Iris pigment epithelial cell (primary cell): Measurements from ENCODE around the gene PLA2G2F.

Experiments
- DNase-seq: peaks from one replicate; pipeline ENCODE4 v3.0.0-alpha.2; 2011; ENCODE audit warnings: low read depth

PLA2G2F gene, protein sequence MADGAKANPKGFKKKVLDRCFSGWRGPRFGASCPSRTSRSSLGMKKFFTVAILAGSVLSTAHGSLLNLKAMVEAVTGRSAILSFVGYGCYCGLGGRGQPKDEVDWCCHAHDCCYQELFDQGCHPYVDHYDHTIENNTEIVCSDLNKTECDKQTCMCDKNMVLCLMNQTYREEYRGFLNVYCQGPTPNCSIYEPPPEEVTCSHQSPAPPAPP

DNA sequence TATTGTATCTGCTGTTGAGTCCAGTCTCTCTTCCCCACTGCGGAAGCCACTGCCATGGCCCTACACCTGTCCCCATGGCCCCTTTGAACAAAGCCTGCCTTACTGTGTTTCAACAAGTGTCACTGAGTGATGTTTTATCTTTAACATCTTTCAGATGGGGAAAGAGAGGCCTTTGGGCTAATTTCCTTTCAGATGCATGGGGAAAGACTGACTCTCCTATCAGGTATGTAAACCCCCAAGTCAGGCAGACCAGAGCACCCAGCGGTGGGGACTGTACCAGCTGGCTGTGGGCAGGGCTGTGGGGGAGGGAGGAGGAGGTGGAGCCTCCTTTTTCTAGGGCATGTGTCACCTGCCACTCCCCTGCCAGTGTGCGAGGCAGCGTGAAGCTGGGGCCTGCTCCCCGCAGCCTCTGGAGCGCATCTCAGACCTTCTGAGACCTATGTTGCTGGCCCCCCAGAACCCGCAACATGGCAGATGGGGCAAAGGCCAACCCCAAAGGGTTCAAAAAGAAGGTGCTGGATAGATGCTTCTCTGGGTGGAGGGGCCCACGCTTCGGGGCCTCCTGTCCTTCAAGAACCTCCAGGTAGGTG is at the start of gene PLA2G2F:
PLA2G2F (plus strand) TSS at position 363 of the 590 bp plus-strand sequence; CDS start at position 468, 105 bp downstream.
- no peak for DNase-seq

DNA sequence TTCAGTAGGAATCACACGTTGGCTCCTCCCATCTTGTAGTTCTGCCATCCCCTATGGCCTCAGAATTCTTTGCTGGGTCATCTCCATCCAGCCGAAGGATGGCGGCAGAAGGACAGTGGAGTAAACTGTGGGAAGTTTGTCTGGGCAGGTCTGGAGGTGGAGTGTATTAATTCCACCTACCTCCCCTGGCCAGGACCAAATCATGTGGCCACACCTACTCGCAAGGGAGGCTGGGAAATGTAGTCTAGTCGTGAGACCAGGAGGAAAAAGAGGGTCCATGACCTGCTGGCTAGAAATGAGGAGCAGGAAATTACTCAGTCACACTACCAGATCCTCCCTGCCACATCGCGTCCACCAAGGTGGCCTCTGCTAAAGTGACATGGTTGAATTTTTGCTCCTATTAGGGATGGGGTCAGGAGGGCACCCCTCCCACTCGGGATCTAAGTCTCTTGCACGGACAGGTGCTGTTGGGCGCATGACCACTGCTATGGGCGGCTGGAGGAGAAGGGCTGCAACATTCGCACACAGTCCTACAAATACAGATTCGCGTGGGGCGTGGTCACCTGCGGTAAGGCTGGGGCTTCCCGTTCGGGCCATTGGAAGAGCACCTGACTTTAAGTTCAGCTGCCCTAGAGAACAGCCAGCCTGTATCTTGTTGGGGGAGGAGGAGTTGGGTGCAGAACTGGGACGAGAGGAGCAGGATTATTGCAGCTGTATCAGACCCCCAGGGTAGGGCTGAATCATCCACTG is 49.6 kb upstream of the PLA2G2F start:
- no peak for DNase-seq

DNA sequence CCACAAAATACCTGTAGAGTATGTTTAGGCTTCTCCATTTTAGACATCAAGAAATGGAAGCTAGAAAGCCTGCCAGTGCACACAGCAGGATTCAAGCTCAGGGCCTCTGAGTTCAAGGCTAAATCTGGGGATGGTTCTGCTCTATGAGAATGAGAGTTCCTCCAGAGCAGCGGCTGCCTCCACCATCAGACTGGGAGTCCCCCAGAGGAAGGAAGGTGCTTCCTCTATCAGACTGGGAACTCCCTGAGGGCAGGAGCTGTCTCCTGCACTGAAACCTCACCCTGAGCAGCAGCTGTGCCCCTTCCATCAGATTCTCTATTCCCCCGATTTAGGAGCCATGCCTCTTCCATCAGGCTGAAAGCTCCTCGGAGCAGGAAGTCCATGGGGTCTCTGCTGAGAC is 49.0 kb upstream of the PLA2G2F start:
- DNase-seq = no peak

- DNase-seq = no peak
Observed at GRCh38 chr1:20090641-20091040, 48.5 kb upstream of the PLA2G2F start.

DNA sequence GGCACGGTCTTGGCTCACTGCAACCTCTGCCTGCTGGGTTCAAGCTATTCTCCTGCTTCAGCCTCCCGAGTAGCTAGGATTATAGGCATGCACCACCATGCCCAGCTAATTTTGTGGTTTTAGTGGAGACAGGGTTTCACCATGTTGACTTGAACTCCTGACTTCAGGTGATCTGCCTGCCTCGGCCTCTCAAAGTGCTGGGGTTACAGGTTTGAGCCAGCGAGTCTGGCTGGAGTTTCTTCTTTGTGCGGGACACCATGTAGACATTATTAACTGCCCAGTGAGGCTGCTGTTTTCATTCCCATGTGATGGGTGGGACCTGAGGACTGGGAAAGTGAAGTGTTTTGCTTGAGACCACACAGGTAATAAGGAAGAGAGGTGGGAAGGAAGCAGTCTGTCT is 45.8 kb upstream of the PLA2G2F start:
- DNase-seq = no peak

- peak; percentile 7 for DNase-seq
Observed at GRCh38 chr1:20093940-20094391, 45.2 kb upstream of the PLA2G2F start.

- DNase-seq = peak; percentile 20
Observed at GRCh38 chr1:20095564-20096434, 43.3 kb upstream of the PLA2G2F start.

- DNase-seq = no peak
Observed at GRCh38 chr1:20096840-20097447, 42.2 kb upstream of the PLA2G2F start.

DNA sequence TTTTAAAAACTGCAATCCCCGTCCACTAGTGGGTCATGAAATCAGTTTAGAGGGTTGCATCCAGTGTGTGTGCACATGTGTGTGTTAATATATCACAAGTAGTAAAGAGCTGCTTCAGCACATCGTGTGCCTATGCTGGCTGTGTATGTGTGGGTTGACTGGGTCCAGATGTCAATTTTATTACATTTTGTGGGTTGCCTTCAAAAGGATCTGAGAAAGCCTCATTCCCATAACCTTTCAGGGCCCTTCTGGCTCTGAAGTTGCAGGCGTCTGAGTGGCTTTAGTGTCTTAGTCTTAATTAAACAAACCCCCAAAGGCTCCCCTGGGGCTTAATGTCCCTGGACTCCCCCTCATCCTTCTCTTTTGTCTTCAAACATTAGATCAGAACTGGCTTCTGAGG is 39.6 kb upstream of the PLA2G2F start:
- no peak for DNase-seq

GRCh38 chr1:20100632-20101355 is 38.3 kb upstream of the PLA2G2F start:
- DNase-seq = peak; percentile 62

DNA sequence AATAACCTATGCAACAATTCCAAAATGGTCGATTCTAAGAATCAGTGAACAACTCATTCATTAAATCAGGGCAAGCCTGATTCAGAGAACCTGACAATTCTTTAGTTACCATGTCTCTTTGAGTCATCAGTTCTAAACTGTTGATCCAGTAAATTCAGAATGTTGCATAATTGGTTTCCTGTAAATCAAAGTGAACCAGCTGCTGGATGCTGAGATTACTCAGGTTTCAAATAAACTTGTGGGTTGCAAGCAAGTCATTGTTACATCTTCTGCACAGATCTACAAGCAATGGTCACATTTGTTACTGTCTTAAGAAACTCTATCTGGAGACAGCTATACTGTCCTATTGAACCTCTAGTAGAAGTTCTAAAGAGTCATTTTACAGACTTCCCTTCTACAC is 36.2 kb upstream of the PLA2G2F start:
- DNase-seq = peak; percentile 89

DNA sequence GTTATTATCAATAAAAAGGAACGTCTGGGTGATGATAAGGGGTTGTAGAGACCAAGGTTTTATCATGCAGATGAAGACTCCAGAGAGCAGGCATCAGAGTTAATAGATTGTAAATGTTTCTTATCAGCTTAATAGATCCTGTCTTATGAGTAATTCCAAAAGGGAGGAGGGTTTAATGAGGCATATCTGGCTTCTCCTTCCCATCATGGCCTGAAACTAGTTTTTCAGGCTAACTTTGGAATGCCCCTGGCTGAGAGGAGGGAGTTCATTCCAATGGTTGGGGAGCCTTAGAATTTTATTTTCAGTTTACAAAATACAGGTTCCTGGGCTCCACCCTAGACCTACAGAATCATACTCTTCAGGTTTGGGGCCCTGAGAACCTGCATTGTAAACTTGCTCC is 33.3 kb upstream of the PLA2G2F start:
- no peak for DNase-seq

GRCh38 chr1:20107351-20107750 is 31.8 kb upstream of the PLA2G2F start:
- DNase-seq = no peak

DNA sequence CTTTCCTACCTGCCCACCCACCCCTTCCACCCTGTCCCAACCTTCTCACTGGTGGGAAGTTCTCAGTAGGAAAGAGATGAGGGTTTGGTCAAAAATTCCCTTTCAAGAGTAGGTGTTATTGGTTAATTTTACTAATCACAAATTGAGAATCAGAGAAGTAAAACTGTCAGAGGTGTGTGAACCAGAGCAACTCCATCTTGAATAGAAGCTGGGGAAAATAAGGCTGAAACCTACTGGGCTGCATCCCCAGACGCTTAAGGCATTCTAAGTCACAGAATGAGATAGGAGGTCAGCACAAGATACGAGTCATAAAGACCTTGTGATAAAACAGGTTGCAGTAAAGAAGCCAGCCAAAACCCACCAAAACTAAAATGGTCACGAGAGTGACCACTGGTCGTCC is 31.3 kb upstream of the PLA2G2F start:
- DNase-seq = peak; percentile 4

DNA sequence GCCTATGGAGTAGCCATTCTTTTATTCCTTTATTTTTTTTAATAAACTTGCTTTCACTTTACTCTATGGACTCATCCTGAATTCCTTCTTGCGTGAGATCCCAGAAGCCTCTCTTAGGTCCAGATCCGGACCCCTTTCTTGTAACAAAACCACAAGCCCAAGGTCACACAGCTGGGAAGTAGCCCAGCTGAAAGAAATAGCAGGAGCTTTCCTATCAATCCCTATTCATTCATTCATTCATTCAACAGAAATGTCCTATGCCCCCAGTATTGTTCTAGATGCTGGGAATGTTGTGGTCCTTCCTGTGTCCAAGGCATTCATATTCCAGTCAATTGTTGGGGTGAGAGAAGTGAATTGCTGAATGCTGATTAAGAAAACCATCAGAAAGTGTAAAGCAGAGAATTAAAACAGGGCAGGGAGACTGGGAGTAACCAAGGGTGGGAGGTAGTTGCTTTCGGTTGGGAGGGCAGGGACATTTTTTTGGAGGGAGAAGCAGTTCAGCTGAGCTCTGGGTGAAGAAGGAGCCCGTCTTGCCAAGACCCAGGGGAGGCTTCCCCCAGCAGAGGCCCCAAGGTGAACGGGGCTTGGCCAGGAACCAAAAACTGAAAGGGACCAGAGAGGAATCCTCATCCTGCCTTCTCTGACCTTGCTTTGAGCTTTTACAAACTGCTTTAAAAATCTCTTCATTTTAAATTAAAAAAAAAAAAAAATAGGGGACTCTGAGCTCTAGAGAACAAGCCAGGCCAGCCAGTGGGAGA is 30.6 kb upstream of the PLA2G2F start:
- DNase-seq = no peak

- no peak for DNase-seq
Observed at GRCh38 chr1:20109223-20109856, 29.8 kb upstream of the PLA2G2F start.

DNA sequence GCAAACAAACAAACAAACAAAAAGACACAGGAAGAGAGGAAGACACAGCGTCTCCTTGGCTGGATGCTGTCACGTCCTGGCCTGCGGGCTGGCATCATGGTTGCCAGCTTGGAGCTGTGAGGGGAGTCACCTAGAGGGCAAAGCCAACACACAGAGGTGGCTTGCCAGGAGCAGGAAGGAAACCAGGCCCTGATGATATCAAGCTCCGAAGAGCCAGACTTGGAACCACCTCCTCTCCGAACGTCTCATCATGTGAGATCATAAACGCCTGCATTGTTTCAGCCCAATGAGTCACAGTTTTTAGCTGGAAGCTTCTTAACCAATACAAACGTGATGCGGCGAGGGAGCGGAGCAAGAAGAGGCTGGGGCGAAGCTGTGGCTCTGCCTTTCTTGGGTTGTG is 28.4 kb upstream of the PLA2G2F start:
- peak; percentile 53 for DNase-seq

GRCh38 chr1:20111452-20111851 is 27.7 kb upstream of the PLA2G2F start:
- DNase-seq = no peak

- DNase-seq = peak; percentile 7
Observed at GRCh38 chr1:20112279-20113000, 26.7 kb upstream of the PLA2G2F start.
